K562 (cell line): ENCODE data around the gene PPM1G. TPM values are rescaled to one million over a fixed set of nuclear protein-coding genes. Genes with fewer than 3 reads are reported as not detected.

Source experiments
- ADNP ChIP-seq: fragments of 200-800 bp; sonication (Bioruptor generic); IDR thresholded peaks from 2 replicates; pipeline ENCODE4 v1.6.1; 2016; ENCODE audit warnings: missing genetic modification characterization, missing compliant biosample characterization
- BRD9 ChIP-seq: fragments of 450-650 bp; IDR thresholded peaks from 2 replicates; pipeline ENCODE4 v1.6.1; 2018; ENCODE audit warnings: low read depth; ENCODE audit not compliant: partially characterized antibody
- CEBPG ChIP-seq, 3 experiments: fragments of 200-800 bp in 1 of 3; sonication (Bioruptor generic) in 1 of 3; sonication (generic) in 1 of 3; formaldehyde crosslinking in 1 of 3; IDR thresholded peaks in 2 of 3; conservative IDR thresholded peaks in 1 of 3; 2 replicates each; pipeline versions ENCODE4 v1.6.1 to v1.8.0; 2016 to 2022; ENCODE audit warnings: missing compliant biosample characterization in 2 of 3, missing genetic modification characterization in 2 of 3, mild to moderate bottlenecking in 1 of 3, missing genetic modification reagents in 1 of 3
- DPF2 ChIP-seq: fragments of 450-650 bp; IDR thresholded peaks from 2 replicates; pipeline ENCODE4 v1.6.1; 2016
- FOXJ2 ChIP-seq: fragments of 200-800 bp; sonication (Bioruptor generic); IDR thresholded peaks from 2 replicates; pipeline ENCODE4 v1.6.1; 2016; ENCODE audit warnings: missing genetic modification characterization, missing compliant biosample characterization
- FOXP4 ChIP-seq: sonication (generic); formaldehyde crosslinking; IDR thresholded peaks from 2 replicates; pipeline ENCODE4 v1.8.0; 2022; ENCODE audit warnings: mild to moderate bottlenecking, missing genetic modification reagents, borderline replicate concordance
- GATAD2B ChIP-seq: fragments of 450-650 bp; IDR thresholded peaks from 2 replicates; pipeline ENCODE4 v1.6.1; 2017; ENCODE audit warnings: mild to moderate bottlenecking, borderline replicate concordance
- HCFC1 ChIP-seq: IDR thresholded peaks from 2 replicates; pipeline ENCODE4 v1.6.1; 2012; ENCODE audit warnings: low read depth, low read length, improper control_type of control experiment
- MTA1 ChIP-seq: fragments of 450-650 bp; IDR thresholded peaks from 2 replicates; pipeline ENCODE4 v1.6.1; 2017; ENCODE audit warnings: borderline replicate concordance
- NFATC3 ChIP-seq: fragments of 450-650 bp; IDR thresholded peaks from 2 replicates; pipeline ENCODE4 v1.6.1; 2017; ENCODE audit warnings: mild to moderate bottlenecking
- NUFIP1 ChIP-seq: fragments of 450-650 bp; IDR thresholded peaks from 2 replicates; pipeline ENCODE4 v1.6.1; 2018; ENCODE audit not compliant: partially characterized antibody
- PHB ChIP-seq: fragments of 250-450 bp; sonication (Bioruptor Pico); IDR thresholded peaks from 2 replicates; pipeline ENCODE4 v1.5.0; 2021
- SOX6 ChIP-seq: fragments of 450-650 bp; IDR thresholded peaks from 2 replicates; pipeline ENCODE4 v1.6.1; 2014; ENCODE audit warnings: mild to moderate bottlenecking
- SRSF9 ChIP-seq: fragments of 200-400 bp; formaldehyde crosslinking; IDR thresholded peaks from 2 replicates; pipeline ENCODE4 v1.6.1; 2017; ENCODE audit warnings: low read depth, low read length, borderline replicate concordance
- ZBTB40 ChIP-seq, 2 experiments: fragments of 450-650 bp in 1 of 2; sonication (generic) in 1 of 2; formaldehyde crosslinking in 1 of 2; IDR thresholded peaks; 2 replicates each; pipeline versions ENCODE4 v1.7.1 to v1.9.0; 2016 to 2022; ENCODE audit warnings: inconsistent platforms in 1 of 2, mild to moderate bottlenecking in 1 of 2, missing genetic modification reagents in 1 of 2
- ZFP30 ChIP-seq: fragments of 250-450 bp; sonication (Bioruptor Pico); IDR thresholded peaks from 2 replicates; pipeline ENCODE4 v1.8.0; 2022; ENCODE audit warnings: moderate library complexity, mild to moderate bottlenecking, inconsistent platforms, borderline replicate concordance
- ZKSCAN1 ChIP-seq: fragments of 150-350 bp; IDR thresholded peaks from 2 replicates; pipeline ENCODE4 v1.6.1; 2016; ENCODE audit warnings: low read depth, low read length
- ZNF143 ChIP-seq: sonication (generic); formaldehyde crosslinking; IDR thresholded peaks from 2 replicates; pipeline ENCODE4 v1.9.0; 2022; ENCODE audit warnings: mild to moderate bottlenecking, missing genetic modification reagents
- ZNF57 ChIP-seq: fragments of 450-650 bp; formaldehyde crosslinking; IDR thresholded peaks from 2 replicates; pipeline ENCODE4 v1.4.0; 2020; ENCODE audit warnings: mild to moderate bottlenecking, moderate library complexity
- ZSCAN29 ChIP-seq: fragments of 450-650 bp; IDR thresholded peaks from 2 replicates; pipeline ENCODE4 v1.6.1; 2017
- polyA plus RNA-seq, 8 experiments: library from polyadenylated mRNA; depleted of rRNA in 4 of 8; stranded (reverse) in 5 of 8; unstranded in 3 of 8; fragments of >200 nt; fragmentation: Nextera tagmentation in 2 of 8; fragmentation: Illumina TruSeq in 1 of 8; extraction: Ambion mirVana in 2 of 8; extraction: Trizol in 1 of 8; gene quantifications; 2 replicates each; pipeline versions ENCODE4 v1.2.1 to v1.2.3, GENCODE V29; 2011 to 2014; ENCODE audit warnings: inconsistent platforms in 1 of 8, missing spikeins in 1 of 8
- total RNA-seq, 7 experiments: library from RNA; depleted of rRNA in 6 of 7; stranded (reverse); fragments of >200 nt in 6 of 7; fragmentation: Illumina TruSeq in 2 of 7; extraction: Trizol in 2 of 7; gene quantifications; 2 replicates each; pipeline versions ENCODE4 v1.2.1 to v1.2.3, GENCODE V29; 2011 to 2021; ENCODE audit warnings: low replicate concordance in 1 of 7

PPM1G gene
- total and polyA plus RNA-seq, 9 of the 15 experiments (the other 6 are each of a cell fraction or from before 2014, with no cell fraction given), result 61.7 to 230 (median 153) TPM

- TF ChIP-seq FOXP4 (CRISPR knock-in tag), result no peak
- TF ChIP-seq PHB (CRISPR knock-in tag), result no peak
- TF ChIP-seq ZBTB40 (IDR thresholded peaks at IDR 0.05), result peak; percentile 22; the same call in 1 of the 2 replicates
- no peak for TF ChIP-seq ZBTB40 (CRISPR knock-in tag; IDR thresholded peaks at IDR 0.05)
- TF ChIP-seq CEBPG (CRISPR knock-in tag; IDR thresholded peaks at IDR 0.05), result no peak
- 0 out of 4 replicates have a peak, but pooled peaks of 1 of the 2 experiments have one; percentile 7 for TF ChIP-seq CEBPG (tag; conservative IDR thresholded peaks at IDR 0.05 in 1 of 2, IDR thresholded peaks at IDR 0.05 in 1 of 2)
- TF ChIP-seq ADNP, result no peak
- TF ChIP-seq HCFC1, result no peak
- no peak for TF ChIP-seq ZNF143 (CRISPR knock-in tag)
- no peak for TF ChIP-seq SOX6
- TF ChIP-seq MTA1, result 0 out of 2 replicates have a peak, but pooled peaks have one; percentile 47
- TF ChIP-seq ZKSCAN1, result no peak
- TF ChIP-seq NUFIP1, result no peak
- TF ChIP-seq GATAD2B, result 0 out of 2 replicates have a peak, but pooled peaks have one; percentile 17
- TF ChIP-seq NFATC3, result 0 out of 2 replicates have a peak, but pooled peaks have one; percentile 62
- TF ChIP-seq BRD9, result peak; percentile 48
- TF ChIP-seq ZFP30, result no peak
- TF ChIP-seq SRSF9, result no peak
- TF ChIP-seq ZSCAN29, result no peak
- TF ChIP-seq ZNF57 (CRISPR knock-in tag), result no peak
- 0 out of 2 replicates have a peak, but pooled peaks have one; percentile 1 for TF ChIP-seq FOXJ2
- TF ChIP-seq DPF2, result 0 out of 2 replicates have a peak, but pooled peaks have one; percentile 25
These were observed 18.4 kb upstream of the PPM1G start (continued) for GRCh38 chr2:27427863-27428212.
